Brain microvascular endothelial cell (primary cell): Measurements from ENCODE around the gene ITGB8.

Experiments used
- DNase-seq: peaks from one replicate; pipeline ENCODE4 v3.0.0-alpha.2; 2020
- H3K27ac ChIP-seq: fragments of 250-450 bp; sonication (Bioruptor Pico); 2 replicates; pipeline ENCODE4 v1.5.1; 2020; ENCODE audit warnings: mild to moderate bottlenecking, moderate library complexity
- H3K27me3 ChIP-seq: fragments of 250-450 bp; sonication (Bioruptor Pico); replicated peaks from 2 replicates; pipeline ENCODE4 v1.5.1; 2020; ENCODE audit warnings: mild to moderate bottlenecking
- H3K36me3 ChIP-seq: fragments of 250-450 bp; sonication (Bioruptor Pico); replicated peaks from 2 replicates; pipeline ENCODE4 v1.5.1; 2020; ENCODE audit warnings: mild to moderate bottlenecking
- H3K4me3 ChIP-seq: 2 replicates; pipeline ENCODE4 v1.5.1; 2011; ENCODE audit warnings: low read depth, mild to moderate bottlenecking, control low read depth, low read length, moderate library complexity
- in situ Hi-C: cut with HindIII; loops from 2 replicates; pipeline ENCODE4 v1.10.0; 2017; ENCODE audit warnings: low sequenced_read_pairs, low pct_ligation_motif_present
- TF ChIP-seq, protein P1 (sequence below): IDR thresholded peaks from 2 replicates; pipeline ENCODE4 v1.5.1; 2011; ENCODE audit warnings: low read depth, mild to moderate bottlenecking, moderate library complexity, low read length, control low read depth, inconsistent platforms; ENCODE audit errors: missing control alignments

Gene ITGB8

GRCh38 chr7:20449176-20449575 is 118.5 kb downstream of the ITGB8 start:
- TF ChIP-seq, protein P1, sequence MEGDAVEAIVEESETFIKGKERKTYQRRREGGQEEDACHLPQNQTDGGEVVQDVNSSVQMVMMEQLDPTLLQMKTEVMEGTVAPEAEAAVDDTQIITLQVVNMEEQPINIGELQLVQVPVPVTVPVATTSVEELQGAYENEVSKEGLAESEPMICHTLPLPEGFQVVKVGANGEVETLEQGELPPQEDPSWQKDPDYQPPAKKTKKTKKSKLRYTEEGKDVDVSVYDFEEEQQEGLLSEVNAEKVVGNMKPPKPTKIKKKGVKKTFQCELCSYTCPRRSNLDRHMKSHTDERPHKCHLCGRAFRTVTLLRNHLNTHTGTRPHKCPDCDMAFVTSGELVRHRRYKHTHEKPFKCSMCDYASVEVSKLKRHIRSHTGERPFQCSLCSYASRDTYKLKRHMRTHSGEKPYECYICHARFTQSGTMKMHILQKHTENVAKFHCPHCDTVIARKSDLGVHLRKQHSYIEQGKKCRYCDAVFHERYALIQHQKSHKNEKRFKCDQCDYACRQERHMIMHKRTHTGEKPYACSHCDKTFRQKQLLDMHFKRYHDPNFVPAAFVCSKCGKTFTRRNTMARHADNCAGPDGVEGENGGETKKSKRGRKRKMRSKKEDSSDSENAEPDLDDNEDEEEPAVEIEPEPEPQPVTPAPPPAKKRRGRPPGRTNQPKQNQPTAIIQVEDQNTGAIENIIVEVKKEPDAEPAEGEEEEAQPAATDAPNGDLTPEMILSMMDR = no peak
- no peak overlapping the region for H3K27ac ChIP-seq
- DNase-seq = no peak

GRCh38 chr7:20450536-20450935 is 119.8 kb downstream of the ITGB8 start:
- TF ChIP-seq, protein P1 = no peak
- DNase-seq = no peak
- in situ Hi-C loops = no loop called here
- Histone ChIP-seq H3K27ac (no peak overlapping the region), H3K27me3 (no peaks in the 10 kb centered on the region), H3K4me3 (no peak overlapping the region), H3K36me3 (no peaks in the 10 kb centered on the region)

More at GRCh38 chr7:20449176-20449575, 118.5 kb downstream of the ITGB8 start:
- in situ Hi-C loops = no loop called here
- Histone ChIP-seq H3K27me3 (no peaks in the 10 kb centered on the region), H3K36me3 (no peaks in the 10 kb centered on the region), H3K4me3 (no peak overlapping the region)

DNA sequence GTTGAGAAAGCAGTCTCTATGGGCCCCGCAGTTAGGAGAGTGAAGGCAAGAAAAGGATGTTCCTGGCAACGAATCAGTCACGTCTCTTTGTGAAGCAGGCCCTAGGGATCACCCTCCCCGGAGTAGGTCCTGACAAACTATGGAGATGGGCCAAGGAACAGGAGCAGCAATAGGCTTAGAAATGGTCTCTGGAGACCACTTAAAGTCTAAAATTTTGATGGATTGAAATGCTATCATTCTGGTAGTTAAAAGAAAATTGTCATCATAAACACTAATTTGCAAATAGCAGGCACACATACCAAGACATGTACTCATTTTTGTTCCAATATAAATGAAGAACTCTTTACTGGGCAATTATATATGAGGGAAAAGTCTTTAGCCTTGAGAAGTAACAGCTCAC is 123.5 kb downstream of the ITGB8 start:
- in situ Hi-C loops = no loop called here
- TF ChIP-seq, protein P1 = no peak
- H3K36me3 ChIP-seq = no peaks in the 10 kb centered on the region

DNA sequence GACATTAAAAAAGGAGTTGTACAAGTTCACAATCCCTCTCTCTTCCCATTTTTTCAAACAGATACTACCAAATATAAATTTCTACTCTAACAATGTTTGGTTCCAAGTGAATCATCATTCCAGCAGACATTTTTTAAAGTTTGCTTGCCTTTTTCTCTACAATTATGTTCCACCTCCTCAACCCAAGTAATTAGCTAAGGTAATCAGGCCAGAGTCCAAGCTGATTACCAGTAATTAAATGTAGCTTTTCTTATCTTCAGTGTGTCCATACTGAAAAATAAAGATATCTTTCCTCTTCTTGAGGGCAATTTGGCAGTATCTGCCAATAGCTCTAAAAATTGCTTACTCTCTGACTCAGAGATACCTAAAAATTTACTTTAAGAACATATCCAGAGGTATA is 126.0 kb downstream of the ITGB8 start:
- in situ Hi-C loops = no loop called here
- Histone ChIP-seq H3K27me3 (no peaks in the 10 kb centered on the region), H3K27ac (no peak overlapping the region), H3K36me3 (no peaks in the 10 kb centered on the region), H3K4me3 (no peak overlapping the region)
- TF ChIP-seq, protein P1 = no peak
- no peak for DNase-seq

More for the DNA sequence above, 123.5 kb downstream of the ITGB8 start:
- Histone ChIP-seq H3K27ac (no peak overlapping the region), H3K27me3 (no peaks in the 10 kb centered on the region), H3K4me3 (no peak overlapping the region)
- DNase-seq = no peak

GRCh38 chr7:20458521-20458920 is 127.8 kb downstream of the ITGB8 start:
- DNase-seq = no peak
- Histone ChIP-seq H3K27ac (no peak overlapping the region), H3K36me3 (no peaks in the 10 kb centered on the region), H3K4me3 (no peak overlapping the region), H3K27me3 (no peaks in the 10 kb centered on the region)
- TF ChIP-seq, protein P1 = no peak
- in situ Hi-C loops = no loop called here

DNA sequence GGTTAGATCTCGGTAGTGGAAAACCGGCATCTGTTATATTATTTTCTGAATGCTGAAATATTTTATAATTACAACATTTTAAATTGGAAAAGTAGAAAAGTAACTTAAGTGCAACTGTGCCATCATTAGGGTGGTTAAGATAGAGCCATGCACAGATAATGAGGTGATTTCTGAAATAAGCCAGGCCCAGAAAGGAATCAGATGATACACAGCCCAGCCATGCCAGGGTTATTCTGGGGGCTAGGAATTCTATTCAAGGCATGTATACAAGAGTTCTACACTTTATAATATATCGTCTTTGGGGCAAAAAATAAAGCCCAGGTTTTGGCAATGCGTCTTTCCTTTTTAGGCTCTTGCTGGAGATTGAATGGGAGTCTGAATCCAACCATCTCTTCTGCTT is 128.7 kb downstream of the ITGB8 start:
- DNase-seq = no peak
- in situ Hi-C loops = no loop called here
- TF ChIP-seq, protein P1 = no peak
- Histone ChIP-seq H3K27ac (no peak overlapping the region), H3K36me3 (no peaks in the 10 kb centered on the region), H3K27me3 (no peaks in the 10 kb centered on the region), H3K4me3 (no peak overlapping the region)
